Stomach (tissue), 9 donors: ENCODE data around the gene PDSS2. TPM values are rescaled to one million over a fixed set of nuclear protein-coding genes. Genes with fewer than 3 reads are reported as not detected.
"Not testable (repeated sequence)": the region's sequence is repeated elsewhere in the genome, so short reads cannot be mapped to it uniquely, and the experiment has no call there.

Experiments
- DNase-seq, 2 donors: peaks; one replicate each; pipeline versions ENCODE4 v3.0.0 to v3.0.0-alpha.2; 2013 to 2019
- H3K27ac ChIP-seq, 5 donors: fragments of 200-600 bp in 4 of 5; sonication (generic) in 4 of 5; one replicate each; pipeline ENCODE4 v1.5.1; 2013 to 2019; ENCODE audit warnings: mild to moderate bottlenecking in 1 of 5, moderate library complexity in 1 of 5
- H3K27me3 ChIP-seq, 3 donors: fragments of 200-600 bp; sonication (generic); one replicate each; pipeline ENCODE4 v1.5.1; 2017 to 2019; ENCODE audit warnings: mixed run types in 1 of 3
- H3K36me3 ChIP-seq, 4 donors: fragments of 200-600 bp; sonication (generic); 1 replicate in 3 of 4; 2 replicates in 1 of 4; pipeline ENCODE4 v1.5.1; 2016 to 2019
- H3K4me1 ChIP-seq, 4 donors: fragments of 200-600 bp; sonication (generic); one replicate each; pipeline ENCODE4 v1.5.1; 2016 to 2019
- H3K4me3 ChIP-seq, 4 donors: fragments of 200-600 bp; sonication (generic) in 3 of 4; one replicate each; pipeline ENCODE4 v1.5.1; 2016 to 2019; ENCODE audit warnings: mild to moderate bottlenecking in 1 of 4
- H3K9me3 ChIP-seq, 4 donors: fragments of 200-600 bp; sonication (generic); one replicate each; pipeline ENCODE4 v1.5.1; 2016 to 2019
- EP300 ChIP-seq: sonication (generic); formaldehyde crosslinking; IDR thresholded peaks from one replicate; pipeline ENCODE4 v1.6.1; 2017; ENCODE audit warnings: antibody characterized with exemption
- POLR2A ChIP-seq, 4 donors: fragments of 450-650 bp; IDR thresholded peaks; one replicate each; pipeline ENCODE4 v1.6.1; 2016; ENCODE audit warnings: antibody characterized with exemption in 4 of 4, control low read depth in 2 of 4, mild to moderate bottlenecking in 1 of 4, moderate library complexity in 1 of 4
- POLR2AphosphoS5 ChIP-seq, 3 donors: sonication (generic); formaldehyde crosslinking; IDR thresholded peaks; one replicate each; pipeline ENCODE4 v1.6.1; 2016; ENCODE audit warnings: antibody characterized with exemption in 3 of 3
- WGBS, 5 donors: extraction: QIAGEN DNeasy Blood & Tissue Kit in 3 of 5; methylation state at CpG; one replicate each; pipeline versions ENCODE4 v1.1.5 to v1.1.7; 2013 to 2018; 5-methylcytosine and 5-hydroxymethylcytosine counted together
- intact Hi-C: fragments of 100-400 bp; cut with DNase I; formaldehyde crosslinking; loops from one replicate; pipeline ENCODE4 v1.15.1; 2023; ENCODE audit warnings: low total_unique reads
- polyA plus RNA-seq, 3 donors: library from polyadenylated mRNA; stranded (reverse); fragments of 200-250 nt; gene quantifications; one replicate each; pipeline ENCODE4 v1.2.3, GENCODE V29; 2013
- total RNA-seq, 5 donors: library from RNA; depleted of rRNA; stranded (reverse); fragments of >200 nt; gene quantifications; one replicate each; pipeline versions ENCODE4 v1.1.0 to v1.2.3, GENCODE V29; 2014 to 2016
- TF ChIP-seq, protein P1 (sequence below), 7 experiments: fragments of 450-650 bp in 4 of 7; fragments of 200-600 bp in 3 of 7; sonication (generic) in 3 of 7; IDR thresholded peaks; one replicate each; pipeline ENCODE4 v1.5.1; 2016 to 2019; ENCODE audit warnings: antibody characterized with exemption in 7 of 7, control low read depth in 2 of 7, mild to moderate bottlenecking in 1 of 7
- donor health status: healthy with polysubstance abuse.
- donor health status: Bipolar disorder and iron deficiency.
- donor health status: healthy.

The PDSS2 gene
- total and polyA plus RNA-seq, 8 donors, result 4.5 to 26.1 (median 9.8) TPM; not detected in 1

DNA sequence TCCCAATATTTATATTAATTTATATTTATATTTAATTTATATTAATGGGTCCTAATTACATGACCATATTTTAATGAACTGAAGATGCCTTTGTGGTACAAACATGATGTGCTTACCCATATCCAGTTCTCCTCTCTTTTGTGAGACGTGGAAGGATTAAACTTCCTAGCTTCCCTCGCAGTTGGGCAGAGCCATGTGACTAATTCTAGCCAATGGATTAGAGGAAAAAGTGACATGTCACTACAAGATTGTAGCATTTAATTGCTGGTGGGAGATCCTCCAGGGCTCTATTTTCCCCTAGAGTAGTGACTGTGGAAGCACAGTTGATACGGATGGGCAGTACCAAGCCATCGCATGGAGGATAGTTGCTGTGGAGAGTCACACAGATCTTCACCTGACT lies 25.8 kb upstream of the PDSS2 start:
- Histone ChIP-seq H3K27ac (no peak overlapping the region), H3K27me3 (peaks cover 0 to 58% (median 7%) of the 10 kb centered on the region in 3 donors), H3K4me3 (no peak overlapping the region), H3K36me3 (no peaks in the 10 kb centered on the region), H3K4me1 (peaks cover 8 to 18% (median 17%) of the 10 kb centered on the region in 4 donors), H3K9me3 (no peaks in the 10 kb centered on the region)
- DNase-seq, result no peak
- TF ChIP-seq, protein P1, sequence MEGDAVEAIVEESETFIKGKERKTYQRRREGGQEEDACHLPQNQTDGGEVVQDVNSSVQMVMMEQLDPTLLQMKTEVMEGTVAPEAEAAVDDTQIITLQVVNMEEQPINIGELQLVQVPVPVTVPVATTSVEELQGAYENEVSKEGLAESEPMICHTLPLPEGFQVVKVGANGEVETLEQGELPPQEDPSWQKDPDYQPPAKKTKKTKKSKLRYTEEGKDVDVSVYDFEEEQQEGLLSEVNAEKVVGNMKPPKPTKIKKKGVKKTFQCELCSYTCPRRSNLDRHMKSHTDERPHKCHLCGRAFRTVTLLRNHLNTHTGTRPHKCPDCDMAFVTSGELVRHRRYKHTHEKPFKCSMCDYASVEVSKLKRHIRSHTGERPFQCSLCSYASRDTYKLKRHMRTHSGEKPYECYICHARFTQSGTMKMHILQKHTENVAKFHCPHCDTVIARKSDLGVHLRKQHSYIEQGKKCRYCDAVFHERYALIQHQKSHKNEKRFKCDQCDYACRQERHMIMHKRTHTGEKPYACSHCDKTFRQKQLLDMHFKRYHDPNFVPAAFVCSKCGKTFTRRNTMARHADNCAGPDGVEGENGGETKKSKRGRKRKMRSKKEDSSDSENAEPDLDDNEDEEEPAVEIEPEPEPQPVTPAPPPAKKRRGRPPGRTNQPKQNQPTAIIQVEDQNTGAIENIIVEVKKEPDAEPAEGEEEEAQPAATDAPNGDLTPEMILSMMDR (IDR thresholded peaks at IDR 0.05), result no peak
- TF ChIP-seq POLR2AphosphoS5 (IDR thresholded peaks at IDR 0.05) (no peak), POLR2A (IDR thresholded peaks at IDR 0.05) (no peak), EP300 (no peak)
- 81 to 93% (median 91%) methylated on average over 4 of the region's 4 CpGs for WGBS, 5 donors
- intact Hi-C loops, result no loop called here

- intact Hi-C loops, result no loop called here
- peaks cover 0 to 25% (median 0%) of the 10 kb centered on the region in 3 donors for H3K27me3 ChIP-seq
- no peaks in the 10 kb centered on the region for H3K9me3 ChIP-seq
- no peak for DNase-seq
- no peak for TF ChIP-seq EP300
- TF ChIP-seq, protein P1 (IDR thresholded peaks at IDR 0.05), result no peak
- no peak for TF ChIP-seq POLR2A (IDR thresholded peaks at IDR 0.05)
- TF ChIP-seq POLR2AphosphoS5 (IDR thresholded peaks at IDR 0.05), result no peak
- no peak overlapping the region for H3K4me3 ChIP-seq
- WGBS, 5 donors, result 82 to 87% (median 84%) methylated on average over 4 of the region's 4 CpGs
- no peaks in the 10 kb centered on the region for H3K36me3 ChIP-seq
- H3K4me1 ChIP-seq, result no peaks in the 10 kb centered on the region
- H3K27ac ChIP-seq, result no peak overlapping the region
Observed at GRCh38 chr6:107479089-107479690, 19.8 kb upstream of the PDSS2 start.

DNA sequence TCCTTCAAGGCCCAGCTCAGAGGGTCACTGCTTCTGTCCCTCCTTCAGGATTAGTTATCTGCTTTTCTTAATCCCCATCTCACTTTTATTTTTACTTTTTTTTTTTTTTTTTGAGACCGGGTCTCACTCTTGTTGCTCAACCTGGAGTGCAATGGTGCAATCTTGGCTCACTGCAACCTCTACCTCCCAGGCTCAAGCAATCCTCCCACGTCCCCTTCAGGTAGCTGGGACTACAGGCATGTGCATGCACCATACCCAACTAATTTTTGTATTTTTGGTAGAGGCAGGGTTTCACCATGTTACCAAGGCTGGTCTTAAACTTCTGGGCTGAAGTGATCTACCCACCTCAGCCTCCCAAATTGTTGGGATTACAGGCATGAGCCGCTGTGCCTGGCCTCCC lies 16.5 kb upstream of the PDSS2 start:
- H3K4me3 ChIP-seq, H3K4me1 ChIP-seq, DNase-seq, H3K36me3 ChIP-seq, H3K9me3 ChIP-seq, H3K27me3 ChIP-seq, intact Hi-C loops, H3K27ac ChIP-seq: not testable (repeated sequence)
- WGBS, 5 donors, result 64 to 83% (median 70%) methylated on average over 2 to 3 of the region's 3 CpGs

DNA sequence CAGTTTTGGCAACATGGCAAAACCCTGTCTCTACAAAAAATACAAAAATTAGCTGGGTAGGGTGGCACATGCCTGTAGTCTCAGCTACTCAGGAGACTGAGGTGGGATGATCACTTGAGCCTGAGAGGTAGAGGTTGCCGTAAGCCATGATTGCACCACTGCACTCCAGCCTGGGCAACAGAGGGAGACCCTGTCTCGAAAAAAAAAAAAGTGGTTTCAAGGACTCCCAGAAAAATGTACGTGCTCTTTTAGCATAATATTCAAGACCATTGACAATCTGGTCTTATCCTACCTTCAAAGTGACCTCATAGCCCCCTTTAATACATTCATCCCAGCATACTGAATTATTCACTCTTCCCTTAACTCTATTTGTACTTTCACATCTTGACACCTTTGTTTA lies 16.0 kb upstream of the PDSS2 start:
- H3K4me3 ChIP-seq, H3K4me1 ChIP-seq, H3K36me3 ChIP-seq, H3K27me3 ChIP-seq, H3K27ac ChIP-seq, DNase-seq, intact Hi-C loops, H3K9me3 ChIP-seq: not testable (repeated sequence)
- 85 to 94% (median 91%) methylated on average over 3 of the region's 3 CpGs for WGBS, 5 donors

DNA sequence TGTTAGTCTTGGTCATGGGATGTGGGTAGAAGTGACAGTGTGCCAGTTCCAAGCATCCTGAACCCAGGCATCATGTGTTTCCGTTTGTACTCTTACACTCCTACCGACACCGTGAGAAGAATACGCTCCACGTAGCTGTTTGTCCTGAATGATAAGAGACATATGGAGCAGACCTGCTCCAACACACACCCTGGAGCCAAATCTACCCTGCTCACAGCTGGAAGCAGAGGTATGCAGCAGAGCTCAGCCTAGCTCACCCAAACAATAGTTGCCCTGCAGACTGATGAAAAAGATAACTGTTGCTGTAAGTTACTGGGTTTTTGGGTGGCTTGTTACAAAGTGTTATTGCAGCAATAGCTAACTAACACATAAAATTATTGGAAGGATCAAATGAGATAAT lies 14.3 kb upstream of the PDSS2 start:
- TF ChIP-seq POLR2A (IDR thresholded peaks at IDR 0.05) (no peak), POLR2AphosphoS5 (IDR thresholded peaks at IDR 0.05) (no peak), EP300 (no peak)
- TF ChIP-seq, protein P1 (IDR thresholded peaks at IDR 0.05), result no peak
- Histone ChIP-seq H3K36me3 (no peaks in the 10 kb centered on the region), H3K27me3 (peaks cover 0 to 3% (median 0%) of the 10 kb centered on the region in 3 donors), H3K4me3 (no peak overlapping the region), H3K4me1 (no peaks in the 10 kb centered on the region), H3K9me3 (no peaks in the 10 kb centered on the region), H3K27ac (no peak overlapping the region)
- intact Hi-C loops, result no loop called here
- WGBS, 5 donors, result 18 to 44% (median 25%) methylated on average over 5 of the region's 5 CpGs
- no peak for DNase-seq
